CD4-positive, CD25-positive, alpha-beta regulatory T cell (primary cell): ENCODE data around the gene CCPG1. TPM values are rescaled to one million over a fixed set of nuclear protein-coding genes. Genes with fewer than 3 reads are reported as not detected.
"Not testable (repeated sequence)": the region's sequence is repeated elsewhere in the genome, so short reads cannot be mapped to it uniquely, and the experiment has no call there.

Source experiments
- ATAC-seq, 2 donors: fragments of 150-1000 bp; cut with Tn5 transposase; one replicate each; pipeline ENCODE4 v1.10.0; 2021; ENCODE audit warnings: low read depth in 2 of 2, moderate number of reproducible peaks in 2 of 2, moderate library complexity in 1 of 2
- DNase-seq, 3 donors: peaks; one replicate each; pipeline versions ENCODE4 v3.0.0 to v3.0.0-alpha.2; 2012 to 2022; ENCODE audit warnings: mixed read lengths in 1 of 3
- H3K27ac ChIP-seq: one replicate; pipeline ENCODE4 v1.7.0; 2013; ENCODE audit warnings: mild to moderate bottlenecking, low read length; ENCODE audit not compliant: insufficient read depth, poor library complexity, severe bottlenecking
- H3K27me3 ChIP-seq: one replicate; pipeline ENCODE4 v1.7.0; 2013; ENCODE audit warnings: low read length; ENCODE audit not compliant: control insufficient read depth, insufficient read depth
- H3K36me3 ChIP-seq: one replicate; pipeline ENCODE4 v1.7.0; 2013; ENCODE audit warnings: mild to moderate bottlenecking, low read length, moderate library complexity; ENCODE audit not compliant: control insufficient read depth, insufficient read depth
- H3K4me1 ChIP-seq: 2 replicates; pipeline ENCODE4 v1.7.0; 2013; ENCODE audit warnings: mild to moderate bottlenecking, low read length; ENCODE audit not compliant: insufficient read depth, control insufficient read depth, poor library complexity, severe bottlenecking
- H3K4me3 ChIP-seq: one replicate; pipeline ENCODE4 v1.7.0; 2013; ENCODE audit warnings: low read depth, mild to moderate bottlenecking, low read length, moderate library complexity
- H3K9me3 ChIP-seq, 2 experiments: 1 replicate in 1 of 2; 2 replicates in 1 of 2; pipeline ENCODE4 v1.7.0; 2013; ENCODE audit warnings: low read length in 2 of 2, mild to moderate bottlenecking in 1 of 2, moderate library complexity in 1 of 2; ENCODE audit not compliant: control insufficient read depth in 2 of 2
- H3K27ac Mint-ChIP-seq, 3 donors: one replicate each; pipeline ENCODE4 v1.8.0; 2020 to 2022; ENCODE audit warnings: mild to moderate bottlenecking in 3 of 3, mixed read lengths in 3 of 3, moderate library complexity in 2 of 3
- H3K27me3 Mint-ChIP-seq: one replicate; pipeline ENCODE4 v1.8.0; 2022; ENCODE audit warnings: mild to moderate bottlenecking, mixed read lengths
- H3K36me3 Mint-ChIP-seq: one replicate; pipeline ENCODE4 v1.8.0; 2020; ENCODE audit warnings: mixed read lengths
- H3K4me1 Mint-ChIP-seq, 4 donors: one replicate each; pipeline ENCODE4 v1.8.0; 2020 to 2022; ENCODE audit warnings: mixed read lengths in 4 of 4, mild to moderate bottlenecking in 1 of 4
- H3K4me3 Mint-ChIP-seq, 4 donors: one replicate each; pipeline ENCODE4 v1.8.0; 2020 to 2022; ENCODE audit warnings: mild to moderate bottlenecking in 4 of 4, mixed read lengths in 4 of 4, moderate library complexity in 3 of 4
- H3K9me3 Mint-ChIP-seq, 7 donors: one replicate each; pipeline ENCODE4 v1.8.0; 2020 to 2022; ENCODE audit warnings: mixed read lengths in 7 of 7, mild to moderate bottlenecking in 3 of 7, moderate library complexity in 2 of 7
- polyA plus RNA-seq, 4 donors: library from polyadenylated mRNA; unstranded; fragments of 300-500 nt; fragmentation: Illumina TruSeq; gene quantifications; one replicate each; pipeline ENCODE4 v1.2.3, GENCODE V29; 2021
- total RNA-seq: library from RNA; stranded (reverse); gene quantifications from one replicate; pipeline ENCODE4 v1.2.3, GENCODE V29; 2022

CCPG1 gene
- total and polyA plus RNA-seq, 5 donors from 2014 or later, result 28.7 to 50.9 (median 38.0) TPM

- H3K27me3 ChIP-seq, result no peaks in the 10 kb centered on the region
- no peaks in the 10 kb centered on the region for H3K4me1 ChIP-seq
- DNase-seq (no peak), ATAC-seq (no peak)
- H3K9me3 Mint-ChIP-seq, result no peaks in the 10 kb centered on the region
- peaks cover 4% of the 10 kb centered on the region for H3K27me3 Mint-ChIP-seq
- H3K27ac ChIP-seq, result no peak overlapping the region
- no peaks in the 10 kb centered on the region for H3K4me1 Mint-ChIP-seq
- H3K36me3 Mint-ChIP-seq, result no peaks in the 10 kb centered on the region
- H3K36me3 ChIP-seq, result no peaks in the 10 kb centered on the region
- H3K27ac Mint-ChIP-seq, result no peak overlapping the region
- no peaks in the 10 kb centered on the region for H3K9me3 ChIP-seq
- H3K4me3 ChIP-seq, result no peak overlapping the region
- H3K4me3 Mint-ChIP-seq, result no peak overlapping the region
These were observed 13.9 kb upstream of the CCPG1 start for GRCh38 chr15:55422089-55422488.

- Histone ChIP-seq H3K36me3 (no peaks in the 10 kb centered on the region), H3K9me3 (no peaks in the 10 kb centered on the region), H3K27me3 (no peaks in the 10 kb centered on the region), H3K27ac (no peak overlapping the region), H3K4me3 (no peak overlapping the region), H3K4me1 (no peaks in the 10 kb centered on the region)
- Mint-ChIP-seq H3K9me3 (no peaks in the 10 kb centered on the region), H3K36me3 (no peaks in the 10 kb centered on the region), H3K4me3 (no peak overlapping the region), H3K27ac (no peak overlapping the region), H3K27me3 (peaks cover 4% of the 10 kb centered on the region), H3K4me1 (no peaks in the 10 kb centered on the region)
- ATAC-seq, result no peak
- DNase-seq, result no peak
These were observed 12.2 kb upstream of the CCPG1 start for GRCh38 chr15:55420171-55420866.

GRCh38 chr15:55417678-55418077 lies 9.5 kb upstream of the CCPG1 start:
- H3K27ac Mint-ChIP-seq, H3K4me3 ChIP-seq, ATAC-seq, H3K27ac ChIP-seq, H3K27me3 ChIP-seq, H3K9me3 ChIP-seq, H3K4me1 Mint-ChIP-seq, H3K4me3 Mint-ChIP-seq, H3K4me1 ChIP-seq, H3K36me3 ChIP-seq, H3K27me3 Mint-ChIP-seq, DNase-seq, H3K36me3 Mint-ChIP-seq, H3K9me3 Mint-ChIP-seq: not testable (repeated sequence)

GRCh38 chr15:55408976-55409375 lies 817 bp upstream of the CCPG1 start:
- Histone ChIP-seq H3K4me3 (peak overlapping the region; percentile 92), H3K4me1 (peaks cover 26% of the 10 kb centered on the region), H3K27ac (peak overlapping the region; percentile 81)
- peaks cover 5 to 34% (median 20%) of the 10 kb centered on the region in 4 donors for H3K4me1 Mint-ChIP-seq
- peak overlapping the region in 2 of 3 donors; percentile 83 to 89 for H3K27ac Mint-ChIP-seq
- not testable (repeated sequence) for H3K36me3 Mint-ChIP-seq, ATAC-seq, H3K27me3 ChIP-seq, DNase-seq, H3K27me3 Mint-ChIP-seq, H3K9me3 ChIP-seq, H3K9me3 Mint-ChIP-seq, H3K36me3 ChIP-seq
- peak overlapping the region; percentile 88 to 97 (median 92) for H3K4me3 Mint-ChIP-seq

GRCh38 chr15:55407498-55408011 lies 604 bp downstream of the CCPG1 start:
- H3K4me1 ChIP-seq, result peaks cover 39% of the 10 kb centered on the region
- H3K4me3 Mint-ChIP-seq, result peak overlapping the region; percentile 88 to 97 (median 92)
- H3K27me3 Mint-ChIP-seq, result no peaks in the 10 kb centered on the region
- H3K27me3 ChIP-seq, result no peaks in the 10 kb centered on the region
- H3K36me3 ChIP-seq, result no peaks in the 10 kb centered on the region
- H3K27ac ChIP-seq, result peak overlapping the region; percentile 81
- DNase-seq (peak in 1 of 3 donors; percentile 4), ATAC-seq (no peak)
- peak overlapping the region; percentile 92 for H3K4me3 ChIP-seq
- H3K9me3 Mint-ChIP-seq, result no peaks in the 10 kb centered on the region
- H3K9me3 ChIP-seq, result no peaks in the 10 kb centered on the region
- H3K36me3 Mint-ChIP-seq, result no peaks in the 10 kb centered on the region
- peaks cover 18 to 48% (median 32%) of the 10 kb centered on the region in 4 donors for H3K4me1 Mint-ChIP-seq
- H3K27ac Mint-ChIP-seq, result peak overlapping the region; percentile 65 to 95 (median 89)

GRCh38 chr15:55403531-55403930 lies 4.6 kb downstream of the CCPG1 start:
- H3K9me3 ChIP-seq, result no peaks in the 10 kb centered on the region
- Mint-ChIP-seq H3K9me3 (peaks cover 0 to 5% (median 0%) of the 10 kb centered on the region in 7 donors), H3K4me1 (peaks cover 32 to 64% (median 44%) of the 10 kb centered on the region in 4 donors), H3K27ac (no peak overlapping the region), H3K36me3 (peaks cover 9% of the 10 kb centered on the region), H3K27me3 (no peaks in the 10 kb centered on the region), H3K4me3 (peak overlapping the region in 2 of 4 donors; percentile 25 to 72)
- ATAC-seq, result no peak
- H3K27me3 ChIP-seq, result no peaks in the 10 kb centered on the region
- DNase-seq, result peak in 1 of 3 donors; percentile 39
- peak overlapping the region; percentile 46 for H3K4me3 ChIP-seq
- H3K27ac ChIP-seq, result no peak overlapping the region
- peaks cover 35% of the 10 kb centered on the region for H3K4me1 ChIP-seq
- H3K36me3 ChIP-seq, result no peaks in the 10 kb centered on the region

- H3K4me3 Mint-ChIP-seq, result peak overlapping the region in 2 of 4 donors; percentile 41 to 69
- Histone ChIP-seq H3K27ac (no peak overlapping the region), H3K36me3 (peaks cover 3% of the 10 kb centered on the region), H3K4me3 (no peak overlapping the region), H3K9me3 (no peaks in the 10 kb centered on the region), H3K4me1 (peaks cover 33% of the 10 kb centered on the region), H3K27me3 (no peaks in the 10 kb centered on the region)
- no peak for DNase-seq
- H3K27me3 Mint-ChIP-seq, result no peaks in the 10 kb centered on the region
- ATAC-seq, result no peak
- peak overlapping the region in 1 of 3 donors; percentile 20 for H3K27ac Mint-ChIP-seq
- H3K9me3 Mint-ChIP-seq, result peaks cover 0 to 5% (median 0%) of the 10 kb centered on the region in 7 donors
- peaks cover 15% of the 10 kb centered on the region for H3K36me3 Mint-ChIP-seq
- peaks cover 32 to 68% (median 46%) of the 10 kb centered on the region in 4 donors for H3K4me1 Mint-ChIP-seq
These were observed 5.5 kb downstream of the CCPG1 start for GRCh38 chr15:55402707-55403106.

GRCh38 chr15:55401786-55402246 lies 6.3 kb downstream of the CCPG1 start:
- DNase-seq (no peak), ATAC-seq (no peak)
- H3K27ac ChIP-seq, result no peak overlapping the region
- H3K4me3 ChIP-seq, result no peak overlapping the region
- no peak overlapping the region for H3K27ac Mint-ChIP-seq
- H3K4me3 Mint-ChIP-seq, result no peak overlapping the region
- peaks cover 3% of the 10 kb centered on the region for H3K36me3 ChIP-seq
- no peaks in the 10 kb centered on the region for H3K9me3 ChIP-seq
- H3K27me3 Mint-ChIP-seq, result no peaks in the 10 kb centered on the region
- peaks cover 21% of the 10 kb centered on the region for H3K36me3 Mint-ChIP-seq
- peaks cover 24% of the 10 kb centered on the region for H3K4me1 ChIP-seq
- no peaks in the 10 kb centered on the region for H3K27me3 ChIP-seq
- H3K9me3 Mint-ChIP-seq, result peaks cover 0 to 5% (median 0%) of the 10 kb centered on the region in 7 donors
- peaks cover 28 to 66% (median 44%) of the 10 kb centered on the region in 4 donors for H3K4me1 Mint-ChIP-seq
